ENCODE results near the gene TDRD12. TPM values are rescaled to one million over a fixed set of nuclear protein-coding genes. Genes with fewer than 3 reads are reported as not detected.

Gene TDRD12
- total and polyA plus RNA-seq, 2 donors (not counting 1 experiment from before 2014, with no cell fraction given): 0.17 TPM; not detected in 1

DNA sequence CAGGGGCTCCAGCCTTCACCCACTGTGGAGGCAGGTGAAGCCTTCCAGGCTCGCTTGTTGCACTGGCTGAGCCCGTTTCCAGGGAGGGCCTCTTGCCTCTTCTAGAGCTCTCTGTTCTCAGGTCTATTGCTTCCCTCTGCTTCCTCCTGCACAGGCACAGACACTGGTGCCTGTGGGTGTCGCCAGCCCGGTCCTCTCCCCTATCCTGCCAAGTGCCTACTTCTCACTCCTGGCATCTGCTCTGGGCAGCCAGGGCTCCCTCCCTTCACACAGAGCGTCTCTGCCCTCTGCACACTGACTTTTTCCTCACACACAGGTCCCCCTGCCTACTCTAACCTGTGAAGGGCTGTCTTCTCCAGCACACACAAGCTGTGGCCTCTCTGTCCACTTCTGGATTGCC is 89.7 kb downstream of the TDRD12 start:
- no peak for DNase-seq (ENCODE audit: low read depth in 2 of 2)
- H3K36me3 ChIP-seq (ENCODE audit: control insufficient read depth, insufficient read depth, low read length): no peaks in the 10 kb centered on the region
- no peaks in the 10 kb centered on the region for H3K79me2 ChIP-seq (ENCODE audit: control insufficient read depth, insufficient read depth, low read length)
- H3K27ac ChIP-seq (ENCODE audit: insufficient read depth, low read length): no peak overlapping the region
- H3K4me2 ChIP-seq (ENCODE audit: extremely low read depth, insufficient read depth, low read length): no peak overlapping the region
- no peaks in the 10 kb centered on the region for H3K27me3 ChIP-seq (ENCODE audit: control insufficient read depth, insufficient read depth, low read length)
- H3K4me3 ChIP-seq (replicated peaks in 1 of 4; ENCODE audit: control extremely low read depth in 1 of 4, insufficient read depth in 1 of 4, low read depth in 3 of 4, low read length in 4 of 4): no peak overlapping the region
- no peak overlapping the region for H2AFZ ChIP-seq (ENCODE audit: low read length)
- TF ChIP-seq, protein P1, sequence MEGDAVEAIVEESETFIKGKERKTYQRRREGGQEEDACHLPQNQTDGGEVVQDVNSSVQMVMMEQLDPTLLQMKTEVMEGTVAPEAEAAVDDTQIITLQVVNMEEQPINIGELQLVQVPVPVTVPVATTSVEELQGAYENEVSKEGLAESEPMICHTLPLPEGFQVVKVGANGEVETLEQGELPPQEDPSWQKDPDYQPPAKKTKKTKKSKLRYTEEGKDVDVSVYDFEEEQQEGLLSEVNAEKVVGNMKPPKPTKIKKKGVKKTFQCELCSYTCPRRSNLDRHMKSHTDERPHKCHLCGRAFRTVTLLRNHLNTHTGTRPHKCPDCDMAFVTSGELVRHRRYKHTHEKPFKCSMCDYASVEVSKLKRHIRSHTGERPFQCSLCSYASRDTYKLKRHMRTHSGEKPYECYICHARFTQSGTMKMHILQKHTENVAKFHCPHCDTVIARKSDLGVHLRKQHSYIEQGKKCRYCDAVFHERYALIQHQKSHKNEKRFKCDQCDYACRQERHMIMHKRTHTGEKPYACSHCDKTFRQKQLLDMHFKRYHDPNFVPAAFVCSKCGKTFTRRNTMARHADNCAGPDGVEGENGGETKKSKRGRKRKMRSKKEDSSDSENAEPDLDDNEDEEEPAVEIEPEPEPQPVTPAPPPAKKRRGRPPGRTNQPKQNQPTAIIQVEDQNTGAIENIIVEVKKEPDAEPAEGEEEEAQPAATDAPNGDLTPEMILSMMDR (conservative IDR thresholded peaks at IDR 0.05 in 1 of 2, IDR thresholded peaks at IDR 0.05 in 1 of 2; ENCODE audit: low read depth in 1 of 2, low read length in 2 of 2): no peak
- TF ChIP-seq EZH2 (IDR thresholded peaks at IDR 0.05; ENCODE audit: low read length, missing control alignments): no peak
- no peaks in the 10 kb centered on the region for H3K9me3 ChIP-seq (ENCODE audit: control insufficient read depth, insufficient read depth, low read depth, low read length)
- no peaks in the 10 kb centered on the region for H4K20me1 ChIP-seq (ENCODE audit: control insufficient read depth, extremely low read depth, insufficient read depth, low read length)
- no peak overlapping the region for H3K9ac ChIP-seq (ENCODE audit: insufficient read depth, low read length)
- no peaks in the 10 kb centered on the region for H3K4me1 ChIP-seq (ENCODE audit: control insufficient read depth, extremely low read depth, insufficient read depth, low read length)

DNA sequence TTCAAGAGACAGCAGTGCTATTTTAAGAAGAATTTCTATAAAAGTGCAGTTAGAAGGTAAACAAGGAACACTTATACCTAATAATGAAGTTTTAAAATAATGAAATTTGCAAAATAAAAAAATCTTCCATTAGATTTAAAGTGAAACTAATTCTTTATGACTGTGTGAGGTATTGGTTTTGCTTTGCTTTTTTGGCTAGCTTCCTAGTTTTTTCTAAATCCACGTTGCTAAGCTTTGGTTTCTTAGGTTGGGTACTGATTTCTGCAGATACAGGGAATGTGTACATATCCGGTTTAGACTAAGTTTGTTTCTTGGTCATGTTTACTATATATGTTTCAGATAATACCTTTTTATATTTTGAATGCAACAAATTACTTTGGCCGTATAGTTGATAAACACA is 90.2 kb downstream of the TDRD12 start:
- Histone ChIP-seq H3K9ac (ENCODE audit: insufficient read depth, low read length) (no peak overlapping the region), H3K79me2 (ENCODE audit: control insufficient read depth, insufficient read depth, low read length) (no peaks in the 10 kb centered on the region), H4K20me1 (ENCODE audit: control insufficient read depth, extremely low read depth, insufficient read depth, low read length) (no peaks in the 10 kb centered on the region), H2AFZ (ENCODE audit: low read length) (no peak overlapping the region), H3K4me2 (ENCODE audit: extremely low read depth, insufficient read depth, low read length) (no peak overlapping the region), H3K4me1 (ENCODE audit: control insufficient read depth, extremely low read depth, insufficient read depth, low read length) (no peaks in the 10 kb centered on the region), H3K27ac (ENCODE audit: insufficient read depth, low read length) (no peak overlapping the region), H3K36me3 (ENCODE audit: control insufficient read depth, insufficient read depth, low read length) (no peaks in the 10 kb centered on the region), H3K9me3 (ENCODE audit: control insufficient read depth, insufficient read depth, low read depth, low read length) (no peaks in the 10 kb centered on the region), H3K4me3 (replicated peaks in 1 of 4; ENCODE audit: control extremely low read depth in 1 of 4, insufficient read depth in 1 of 4, low read depth in 3 of 4, low read length in 4 of 4) (no peak overlapping the region), H3K27me3 (ENCODE audit: control insufficient read depth, insufficient read depth, low read length) (no peaks in the 10 kb centered on the region)
- TF ChIP-seq EZH2 (IDR thresholded peaks at IDR 0.05; ENCODE audit: low read length, missing control alignments): no peak
- TF ChIP-seq, protein P1 (conservative IDR thresholded peaks at IDR 0.05 in 1 of 2, IDR thresholded peaks at IDR 0.05 in 1 of 2; ENCODE audit: low read depth in 1 of 2, low read length in 2 of 2): no peak
- DNase-seq (ENCODE audit: low read depth in 2 of 2): no peak

DNA sequence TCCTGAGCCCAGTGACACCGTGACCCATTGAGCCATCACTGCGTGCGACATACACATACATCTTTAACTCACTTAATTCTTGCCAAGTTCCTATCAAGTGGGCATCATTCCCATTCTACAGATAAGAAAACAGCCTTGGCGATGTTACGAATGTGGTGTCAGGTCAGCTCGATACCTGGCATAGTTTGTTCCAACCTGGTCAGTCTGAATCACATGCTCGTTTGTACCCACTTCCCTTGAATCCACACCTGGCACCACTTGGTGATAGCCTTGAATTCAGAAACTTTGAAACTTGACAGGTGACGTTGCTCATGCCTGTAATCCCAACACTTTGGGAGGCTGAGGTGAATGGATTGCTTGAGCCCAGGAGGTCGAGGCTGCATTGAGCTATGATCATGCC is 90.9 kb downstream of the TDRD12 start:
- no peak overlapping the region for H2AFZ ChIP-seq (ENCODE audit: low read length)
- no peaks in the 10 kb centered on the region for H3K4me1 ChIP-seq (ENCODE audit: control insufficient read depth, extremely low read depth, insufficient read depth, low read length)
- no peaks in the 10 kb centered on the region for H3K9me3 ChIP-seq (ENCODE audit: control insufficient read depth, insufficient read depth, low read depth, low read length)
- H3K4me2 ChIP-seq (ENCODE audit: extremely low read depth, insufficient read depth, low read length): no peak overlapping the region
- H3K4me3 ChIP-seq (replicated peaks in 1 of 4; ENCODE audit: control extremely low read depth in 1 of 4, insufficient read depth in 1 of 4, low read depth in 3 of 4, low read length in 4 of 4): no peak overlapping the region
- TF ChIP-seq, protein P1 (conservative IDR thresholded peaks at IDR 0.05 in 1 of 2, IDR thresholded peaks at IDR 0.05 in 1 of 2; ENCODE audit: low read depth in 1 of 2, low read length in 2 of 2): no peak
- no peak for TF ChIP-seq EZH2 (IDR thresholded peaks at IDR 0.05; ENCODE audit: low read length, missing control alignments)
- DNase-seq (ENCODE audit: low read depth in 2 of 2): no peak
- no peaks in the 10 kb centered on the region for H3K27me3 ChIP-seq (ENCODE audit: control insufficient read depth, insufficient read depth, low read length)
- H3K27ac ChIP-seq (ENCODE audit: insufficient read depth, low read length): no peak overlapping the region
- no peak overlapping the region for H3K9ac ChIP-seq (ENCODE audit: insufficient read depth, low read length)
- H3K36me3 ChIP-seq (ENCODE audit: control insufficient read depth, insufficient read depth, low read length): no peaks in the 10 kb centered on the region
- H4K20me1 ChIP-seq (ENCODE audit: control insufficient read depth, extremely low read depth, insufficient read depth, low read length): no peaks in the 10 kb centered on the region
- no peaks in the 10 kb centered on the region for H3K79me2 ChIP-seq (ENCODE audit: control insufficient read depth, insufficient read depth, low read length)

Measured in fibroblast of lung (primary cell).